ENCODE measurements around the gene FGF19.
"Not testable (repeated sequence)": the region's sequence is repeated elsewhere in the genome, so short reads cannot be mapped to it uniquely, and the experiment has no call there.

FGF19 gene

GRCh38 chr11:69716891-69717747 lies 13.3 kb upstream of the FGF19 start:
- no peak for DNase-seq

GRCh38 chr11:69716099-69716498 lies 12.3 kb upstream of the FGF19 start:
- DNase-seq = no peak

GRCh38 chr11:69715446-69715845 lies 11.6 kb upstream of the FGF19 start:
- no peak for DNase-seq

DNA sequence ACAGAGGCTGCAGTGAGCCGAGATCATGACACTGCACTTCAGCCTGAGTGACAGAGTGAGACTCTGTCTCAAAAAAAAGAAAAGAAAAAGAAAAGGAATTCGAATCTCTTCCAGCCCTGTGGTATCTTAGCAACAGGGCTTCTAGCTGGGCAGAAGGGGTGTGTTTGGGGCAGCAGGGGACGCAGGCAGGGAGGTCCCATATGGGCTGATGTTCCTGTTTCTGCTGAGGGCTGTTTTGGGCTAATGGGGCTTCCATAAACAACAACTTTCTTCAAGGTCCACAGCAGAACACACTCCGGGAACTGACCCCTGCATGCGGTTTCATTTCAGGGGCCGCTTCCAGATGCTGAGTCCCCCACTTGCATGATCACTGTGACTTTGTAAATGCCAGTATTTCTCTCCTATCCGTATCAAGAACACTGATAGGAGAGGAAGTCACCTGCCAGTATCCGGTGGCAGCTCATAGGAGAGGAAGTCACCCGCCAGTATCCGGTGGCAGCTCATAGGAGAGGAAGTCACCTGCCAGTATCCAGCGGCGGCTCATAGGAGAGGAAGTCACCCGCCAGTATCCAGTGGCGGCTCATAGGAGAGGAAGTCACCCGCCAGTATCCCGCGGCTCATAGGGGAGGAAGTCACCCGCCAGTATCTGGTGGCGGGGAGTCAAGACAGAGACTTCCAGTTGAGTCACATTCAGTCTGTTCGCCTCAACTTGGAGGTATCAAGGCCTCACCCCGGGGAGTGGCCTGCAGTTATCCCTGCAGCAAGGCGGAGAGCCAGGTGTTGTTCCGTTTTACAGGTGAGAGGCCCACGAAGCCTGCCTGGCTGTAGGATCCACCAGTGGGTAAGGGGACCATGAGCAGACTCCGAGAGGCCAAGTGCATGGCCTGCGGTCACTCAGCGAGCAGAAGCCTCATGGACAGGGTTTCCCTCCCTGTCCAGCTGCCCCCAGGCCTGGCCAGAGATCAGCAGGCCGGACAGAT lies 8.3 kb upstream of the FGF19 start:
- DNase-seq = no peak

GRCh38 chr11:69708736-69709401 lies 5.0 kb upstream of the FGF19 start:
- DNase-seq = no peak

GRCh38 chr11:69707176-69707575 lies 3.4 kb upstream of the FGF19 start:
- DNase-seq = no peak

GRCh38 chr11:69705901-69706787 lies 2.3 kb upstream of the FGF19 start:
- DNase-seq = no peak

DNA sequence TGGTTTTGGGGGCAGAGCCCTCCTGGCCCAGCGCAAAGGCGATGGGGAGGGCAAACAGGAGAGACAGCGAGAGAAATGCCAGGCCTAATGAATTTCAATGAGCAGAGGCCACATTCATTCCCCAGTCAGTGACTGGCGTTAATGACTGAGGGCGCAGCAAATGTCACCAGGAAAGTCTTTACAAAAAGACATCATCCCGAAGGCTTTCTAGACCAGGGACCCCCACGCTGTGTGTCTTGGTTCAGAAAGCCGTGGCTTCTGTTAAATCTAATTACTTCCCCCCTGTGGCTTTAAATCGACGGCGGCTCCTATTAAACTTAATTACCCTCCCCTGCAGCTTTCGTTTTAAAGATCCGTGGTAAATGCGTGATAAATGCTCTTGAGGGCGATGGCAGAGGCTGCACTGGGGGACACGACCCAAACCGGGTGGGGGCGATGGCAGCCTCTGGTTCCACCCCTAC lies 1.6 kb upstream of the FGF19 start:
- DNase-seq = no peak

DNA sequence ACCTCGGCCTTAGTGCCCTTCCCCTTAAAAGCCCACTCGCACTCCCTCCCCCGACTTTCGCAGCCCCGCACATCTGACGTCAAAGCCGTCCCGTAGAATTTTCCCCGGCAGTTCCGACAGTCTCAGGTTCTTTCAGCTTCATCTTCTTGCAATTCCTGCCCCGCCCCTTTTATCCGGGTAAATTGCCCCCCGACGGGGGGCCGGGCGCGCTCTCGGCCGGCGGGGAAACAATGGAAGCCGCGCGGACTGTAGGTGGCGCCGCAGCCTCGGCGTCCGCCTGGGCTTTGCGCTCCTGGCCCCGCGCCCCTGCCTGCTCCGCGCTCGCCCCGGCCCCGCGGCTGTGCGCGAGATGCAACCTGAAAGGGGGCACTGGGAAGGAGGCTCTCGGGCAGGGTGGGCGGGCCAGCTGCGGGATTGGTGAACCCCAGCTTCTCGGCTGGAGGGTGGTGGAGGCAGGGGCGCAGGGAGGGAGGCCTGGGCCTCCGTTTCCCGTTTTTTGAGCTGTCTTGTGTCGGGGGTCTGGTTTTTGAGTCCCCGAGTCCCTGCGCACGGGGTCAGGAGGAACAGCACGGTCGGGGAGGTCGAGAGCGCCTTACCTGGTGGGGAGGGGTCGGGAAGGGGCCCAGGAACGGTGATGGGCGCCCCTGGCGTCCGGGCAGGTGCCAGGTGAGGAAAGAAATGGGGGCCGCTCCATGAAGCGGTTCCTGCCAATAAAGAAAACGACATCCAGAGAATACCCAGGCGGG lies 859 bp upstream of the FGF19 start:
- no peak for DNase-seq

GRCh38 chr11:69703453-69703767 lies 412 bp downstream of the FGF19 start:
- DNase-seq = no peak

- DNase-seq = no peak
Observed at GRCh38 chr11:69702769-69703452, 911 bp downstream of the FGF19 start.

GRCh38 chr11:69702239-69702691 lies 1.6 kb downstream of the FGF19 start:
- DNase-seq = no peak

- DNase-seq = no peak
Observed at GRCh38 chr11:69700278-69701140, 3.3 kb downstream of the FGF19 start.

DNA sequence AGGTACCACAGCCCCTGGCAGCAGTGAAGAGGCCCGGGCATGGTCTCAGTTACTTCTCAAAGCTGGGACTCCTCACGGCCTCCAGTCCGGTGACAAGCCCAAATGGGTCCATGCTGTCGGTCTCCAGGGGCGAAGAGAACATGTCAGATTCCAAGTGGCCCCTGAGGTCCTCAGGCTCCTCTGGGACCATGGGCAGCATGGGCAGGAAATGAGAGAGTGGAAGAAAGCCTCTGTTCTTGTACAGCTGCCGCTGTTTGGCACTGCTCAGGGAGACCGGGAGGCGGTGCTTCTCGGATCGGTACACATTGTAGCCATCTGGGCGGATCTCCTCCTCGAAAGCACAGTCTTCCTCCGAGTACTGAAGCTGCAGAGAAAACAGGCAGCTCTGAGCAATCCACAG lies 4.6 kb downstream of the FGF19 start:
- no peak for DNase-seq

GRCh38 chr11:69698362-69698761 lies 5.5 kb downstream of the FGF19 start:
- DNase-seq = no peak

- no peak for DNase-seq
Observed at GRCh38 chr11:69697861-69698260, 6.0 kb downstream of the FGF19 start.

DNA sequence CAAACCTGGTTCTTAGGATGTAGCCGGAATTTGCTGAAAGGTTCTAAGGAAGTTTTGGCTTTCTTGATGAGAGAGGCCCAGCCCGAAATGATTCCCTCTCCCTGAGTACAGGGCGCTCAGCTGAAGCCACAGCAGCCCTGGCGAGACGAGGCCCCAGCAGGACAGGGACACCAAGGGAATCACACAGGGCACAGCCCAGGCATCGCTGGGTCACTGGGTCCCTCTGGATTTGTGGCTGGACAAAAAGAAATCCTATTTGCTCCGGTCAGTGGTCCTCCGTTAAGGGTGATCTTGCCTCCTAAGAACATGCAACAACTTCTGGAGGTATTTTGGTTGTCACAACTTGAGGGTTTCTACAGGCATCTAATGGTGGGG lies 6.4 kb downstream of the FGF19 start:
- DNase-seq = no peak

DNA sequence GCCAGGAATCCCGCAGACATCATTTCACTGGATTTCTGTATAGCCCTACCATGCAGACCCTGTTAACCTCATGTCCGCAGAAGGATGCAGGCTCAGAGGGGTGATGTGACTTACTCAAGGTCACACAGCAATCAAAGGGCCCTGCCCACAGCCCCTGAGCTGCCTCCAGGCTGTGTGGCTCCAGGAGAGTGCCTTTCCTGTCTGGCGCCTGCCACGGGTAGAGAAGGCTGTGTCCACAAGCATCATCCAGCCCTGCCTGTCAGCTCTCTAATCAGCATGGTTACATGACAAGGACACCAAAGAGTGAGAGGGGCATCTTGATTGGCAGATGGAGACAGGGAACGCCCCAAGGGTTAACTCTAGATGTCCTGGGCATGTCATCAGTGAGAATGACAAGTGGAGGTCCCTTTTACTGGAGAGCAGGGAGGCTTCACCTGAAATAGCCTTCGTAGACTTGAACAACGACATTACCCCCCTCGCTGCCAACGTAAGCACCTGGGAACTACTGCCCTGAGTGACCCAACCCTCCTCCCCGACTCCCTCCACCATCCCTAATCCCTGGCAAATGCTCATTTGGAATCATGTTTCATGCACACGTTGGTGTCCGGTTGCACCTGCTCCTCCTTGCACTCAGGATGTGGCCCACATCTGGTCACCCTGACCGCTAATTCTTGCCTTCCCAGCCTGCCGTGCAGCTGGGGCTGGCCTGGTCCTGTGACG lies 6.9 kb downstream of the FGF19 start:
- no peak for DNase-seq

DNA sequence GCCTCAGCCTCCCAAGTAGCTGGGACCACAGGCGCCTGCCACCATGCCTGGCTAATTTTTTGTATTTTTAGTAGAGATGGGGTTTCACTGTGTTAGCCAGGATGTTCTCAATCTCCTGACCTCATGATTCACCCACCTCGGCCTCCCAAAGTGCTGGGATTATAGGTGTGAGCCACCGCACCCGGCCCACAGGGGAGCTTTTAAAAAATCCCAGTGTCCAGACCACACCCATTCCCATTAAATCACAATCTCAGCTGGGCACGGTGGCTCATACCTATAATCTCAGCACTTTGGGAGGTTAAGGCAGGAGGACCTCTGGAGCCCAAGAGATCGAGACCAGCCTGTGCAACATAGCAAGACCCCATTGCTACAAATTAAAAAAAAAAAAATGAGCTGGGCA lies 7.8 kb downstream of the FGF19 start:
- not testable (repeated sequence) for DNase-seq

Measured in NCI-H187 treated with DMSO at 0.1 percent for 48 hours (cell line).